PC-9 (cell line): Measurements from ENCODE around the gene ATP8B1. TPM values are rescaled to one million over a fixed set of nuclear protein-coding genes. Genes with fewer than 3 reads are reported as not detected.
A peak's percentile ranks its signal among the peaks of the same experiment; 100 is the strongest.

Source experiments
- BruUV-seq: library from RNA; stranded (reverse); fragments of 400-500 nt; replicated peaks from 2 replicates; lab custom pipeline; 2021; lab: Mats Ljungman, UMichigan
- CTCF ChIA-PET: fragments of 300-600 bp; sonication (Branson Sonifier 250); formaldehyde crosslinking; loops from one replicate; lab custom pipeline; 2022; ENCODE audit warnings: antibody characterized with exemption; lab: Charles Lee
- POLR2A ChIA-PET: fragments of 300-600 bp; sonication (Branson Sonifier 250); formaldehyde crosslinking; loops from one replicate; lab custom pipeline; 2022; ENCODE audit warnings: antibody characterized with exemption; ENCODE audit not compliant: unreplicated experiment; lab: Charles Lee
- DNase-seq, 2 experiments: peaks; one replicate each; pipeline versions ENCODE4 v3.0.0 to v3.0.0-alpha.2; 2015 to 2022; ENCODE audit warnings: mixed read lengths in 1 of 2
- H2AFZ ChIP-seq: fragments of 200-600 bp; sonication (generic); 2 replicates; pipeline ENCODE4 v1.8.1; 2017; ENCODE audit warnings: antibody characterized with exemption
- H3F3A ChIP-seq: fragments of 200-600 bp; sonication (generic); 2 replicates; pipeline ENCODE4 v1.8.1; 2017; ENCODE audit warnings: antibody characterized with exemption, mild to moderate bottlenecking, low read depth; ENCODE audit not compliant: insufficient read depth
- H3K27ac ChIP-seq: fragments of 200-600 bp; sonication (generic); 2 replicates; pipeline ENCODE4 v1.6.1; 2016; ENCODE audit warnings: mixed run types
- H3K27me3 ChIP-seq: fragments of 200-600 bp; sonication (generic); 2 replicates; pipeline ENCODE4 v1.6.1; 2016; ENCODE audit warnings: low read depth, mixed run types; ENCODE audit not compliant: insufficient read depth
- H3K36me3 ChIP-seq: fragments of 200-600 bp; sonication (generic); 2 replicates; pipeline ENCODE4 v1.6.1; 2016; ENCODE audit warnings: low read depth, mixed run types
- H3K4me1 ChIP-seq: fragments of 200-600 bp; sonication (generic); replicated peaks from 2 replicates; pipeline ENCODE4 v1.6.1; 2016; ENCODE audit warnings: mixed run types; ENCODE audit not compliant: insufficient read depth
- H3K4me2 ChIP-seq: fragments of 200-600 bp; sonication (generic); 2 replicates; pipeline ENCODE4 v1.6.1; 2017; ENCODE audit warnings: mixed run types
- H3K4me3 ChIP-seq: fragments of 200-600 bp; sonication (generic); 2 replicates; pipeline ENCODE4 v1.6.1; 2016; ENCODE audit warnings: mixed run types
- H3K79me2 ChIP-seq: fragments of 200-600 bp; sonication (generic); 2 replicates; pipeline ENCODE4 v1.6.1; 2017; ENCODE audit warnings: low read depth, mixed run types
- H3K9me2 ChIP-seq: fragments of 200-600 bp; sonication (generic); 2 replicates; pipeline ENCODE4 v1.8.1; 2017; ENCODE audit warnings: mild to moderate bottlenecking; ENCODE audit not compliant: insufficient read depth
- H3K9me3 ChIP-seq: fragments of 200-600 bp; sonication (generic); 2 replicates; pipeline ENCODE4 v1.8.1; 2016; ENCODE audit warnings: low read depth; ENCODE audit not compliant: insufficient read depth
- H4K20me1 ChIP-seq: fragments of 200-600 bp; sonication (generic); 2 replicates; pipeline ENCODE4 v1.8.1; 2017; ENCODE audit not compliant: insufficient read depth
- CTCF ChIP-seq: fragments of 200-600 bp; sonication (generic); conservative IDR thresholded peaks from 2 replicates; pipeline ENCODE4 v1.6.1; 2017; ENCODE audit warnings: mixed run types, antibody characterized with exemption, mild to moderate bottlenecking, moderate library complexity
- EZH2 ChIP-seq: fragments of 200-600 bp; sonication (generic); IDR thresholded peaks from 2 replicates; pipeline ENCODE4 v1.8.0; 2017; ENCODE audit warnings: antibody characterized with exemption, low read depth
- intact Hi-C: fragments of 100-400 bp; cut with micrococcal nuclease; formaldehyde crosslinking; loops from one replicate; pipeline ENCODE4 v1.10.0; 2022; ENCODE audit not compliant: unreplicated experiment
- total RNA-seq: library from RNA; stranded (reverse); gene quantifications from 2 replicates; pipeline ENCODE4 v1.2.3, GENCODE V29; 2021

ATP8B1 gene
- total RNA-seq, 1 experiment from 2014 or later, result 23.4 TPM

DNA sequence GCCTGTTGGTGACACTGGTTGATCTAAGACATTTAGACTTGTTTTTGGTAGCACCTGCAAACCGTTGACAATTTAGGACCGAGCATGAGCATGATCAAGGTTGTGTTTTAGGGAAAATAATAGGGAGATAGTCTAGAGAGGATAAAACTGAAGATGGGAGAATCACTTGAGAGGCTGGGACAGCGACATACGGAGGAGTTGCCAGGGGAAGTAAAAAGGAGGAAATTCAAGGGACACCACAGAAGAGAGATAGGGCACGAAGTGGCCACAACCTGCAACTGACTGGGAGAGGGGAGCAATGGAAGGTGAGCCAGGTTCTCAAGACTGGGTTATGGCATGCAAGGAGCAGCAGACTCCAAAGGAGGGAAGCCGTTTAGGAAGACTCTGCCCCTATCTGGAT, 1.4 kb upstream of the ATP8B1 start:
- H3K4me1 ChIP-seq, result peaks cover 42% of the 10 kb centered on the region
- DNase-seq, result no peak
- ChIA-PET CTCF (no interaction called here), POLR2A (no interaction called here)
- intact Hi-C loops, result loop anchor here (5.0 kb wide), 2 partner anchors 43 to 92 kb away; no protein-coding TSS in a partner anchor
- BruUV-seq, result no TSS peak
- H3K9me2 ChIP-seq, result no peaks in the 10 kb centered on the region
- H3F3A ChIP-seq, result peaks cover 22% of the 10 kb centered on the region; the same call in 1 of the 2 replicates
- no peaks in the 10 kb centered on the region for H4K20me1 ChIP-seq
- no peak overlapping the region for H2AFZ ChIP-seq
- H3K36me3 ChIP-seq, result no peaks in the 10 kb centered on the region
- TF ChIP-seq EZH2 (no peak), CTCF (no peak)
- no peaks in the 10 kb centered on the region for H3K27me3 ChIP-seq
- no peak overlapping the region for H3K4me3 ChIP-seq
- H3K79me2 ChIP-seq, result peaks cover 32% of the 10 kb centered on the region
- 0 out of 2 replicates have a peak overlapping the region, but pooled peaks have one; percentile 89 for H3K4me2 ChIP-seq
- no peaks in the 10 kb centered on the region for H3K9me3 ChIP-seq
- H3K27ac ChIP-seq, result no peak overlapping the region

- ChIA-PET CTCF (no interaction called here), POLR2A (interaction anchor here (0.6 kb wide), 1 partner anchor 790 kb away, joined by 4 read pairs; no protein-coding TSS in a partner anchor)
- intact Hi-C loops, result loop anchor here (2.0 to 5.0 kb wide), 3 partner anchors 45 to 172 kb away; no protein-coding TSS in a partner anchor
- BruUV-seq, result no TSS peak
- peak overlapping the region; percentile 83 for H2AFZ ChIP-seq
- H3K79me2 ChIP-seq, result peaks cover 53% of the 10 kb centered on the region
- DNase-seq, result no peak
- H3K9me2 ChIP-seq, result no peaks in the 10 kb centered on the region
- H3K4me2 ChIP-seq, result peak overlapping the region; percentile 96
- no peaks in the 10 kb centered on the region for H4K20me1 ChIP-seq
- H3K4me3 ChIP-seq, result peak overlapping the region; percentile 100
- no peaks in the 10 kb centered on the region for H3K36me3 ChIP-seq
- peak overlapping the region; percentile 69 for H3K27ac ChIP-seq
- H3K27me3 ChIP-seq, result no peaks in the 10 kb centered on the region
- H3F3A ChIP-seq, result peaks cover 15% of the 10 kb centered on the region; the same call in 1 of the 2 replicates
- no peak for TF ChIP-seq EZH2
- TF ChIP-seq CTCF, result no peak
- no peaks in the 10 kb centered on the region for H3K9me3 ChIP-seq
- peaks cover 56% of the 10 kb centered on the region for H3K4me1 ChIP-seq
These were observed 657 bp downstream of the ATP8B1 start for GRCh38 chr18:57802213-57803102.

- no peaks in the 10 kb centered on the region for H3K9me3 ChIP-seq
- TSS peak; percentile 35 for BruUV-seq
- H2AFZ ChIP-seq, result peak overlapping the region; percentile 83
- DNase-seq, result peak in 1 of 2 experiments; percentile 50
- ChIA-PET CTCF (no interaction called here), POLR2A (no interaction called here)
- H3K4me1 ChIP-seq, result peaks cover 56% of the 10 kb centered on the region
- no peaks in the 10 kb centered on the region for H3K36me3 ChIP-seq
- H3F3A ChIP-seq, result peaks cover 9% of the 10 kb centered on the region; the same call in 1 of the 2 replicates
- no peak for TF ChIP-seq EZH2
- no peak for TF ChIP-seq CTCF
- intact Hi-C loops, result loop anchor here (2.0 to 5.0 kb wide), 3 partner anchors 46 to 171 kb away; no protein-coding TSS in a partner anchor
- no peaks in the 10 kb centered on the region for H3K27me3 ChIP-seq
- peak overlapping the region; percentile 96 for H3K4me2 ChIP-seq
- peak overlapping the region; percentile 69 for H3K27ac ChIP-seq
- H3K4me3 ChIP-seq, result peak overlapping the region; percentile 100
- no peaks in the 10 kb centered on the region for H3K9me2 ChIP-seq
- peaks cover 60% of the 10 kb centered on the region for H3K79me2 ChIP-seq
- 0 out of 2 replicates have a peak, but pooled peaks cover 1% of the 10 kb centered on the region for H4K20me1 ChIP-seq
These were observed 1.3 kb downstream of the ATP8B1 start for GRCh38 chr18:57801761-57802212.
